ENCODE measurements around the gene C11orf68.

The C11orf68 gene

DNA sequence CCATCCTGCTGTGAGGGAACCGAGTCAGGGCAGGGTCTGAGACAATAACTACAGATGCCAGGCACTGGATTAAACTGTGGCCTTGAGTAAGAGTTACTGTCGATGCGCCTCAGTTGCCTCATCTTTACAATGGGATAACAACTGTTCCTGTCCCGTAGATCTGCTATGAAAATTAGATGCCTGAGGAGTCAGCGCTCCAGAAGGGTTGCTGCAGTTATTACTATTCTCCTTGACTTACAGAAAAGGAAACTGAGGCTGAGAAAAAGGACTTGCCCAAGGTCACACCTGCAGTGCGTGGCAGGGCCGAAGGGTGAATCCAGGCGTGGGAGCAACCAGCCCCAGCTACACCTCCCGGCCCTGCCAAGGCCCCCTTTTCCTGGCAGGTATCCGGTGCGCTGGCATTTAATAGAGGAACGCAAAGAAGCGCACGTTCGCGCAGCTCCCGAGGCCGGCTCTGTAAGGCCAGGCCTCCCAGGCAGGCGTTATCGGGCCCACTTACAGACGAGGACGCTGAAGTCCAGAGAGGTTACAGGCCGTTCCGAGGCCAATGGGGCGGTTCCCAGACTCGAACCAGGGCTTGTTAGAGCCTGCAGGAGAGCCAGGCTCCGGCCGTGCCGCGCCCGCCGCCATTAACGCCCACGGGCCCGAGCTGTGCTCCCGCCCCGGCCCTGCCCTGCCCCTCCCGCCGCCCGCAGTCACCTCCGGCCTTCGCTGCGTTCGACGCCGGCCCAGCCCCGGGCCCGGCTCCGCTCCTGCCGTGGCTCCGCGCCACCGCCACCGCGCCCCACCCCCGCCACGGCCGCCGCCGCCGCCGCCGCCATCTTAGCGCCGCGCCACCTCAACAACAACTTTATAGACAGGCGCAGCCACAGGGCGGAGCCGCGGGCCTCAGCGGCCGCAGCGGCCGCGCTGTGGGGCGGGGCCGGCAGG is at the start of gene C11orf68:
TSS of gene C11orf68 (minus strand) at position 852 of the 930 bp plus-strand sequence. CDS start at position 821, 31 bp downstream.
- H3K4me3 ChIP-seq (ENCODE audit: low read depth, low read length): peak within 1 kb of the TSS; percentile 92
- no peak for TF ChIP-seq CTCF (IDR thresholded peaks at IDR 0.05; ENCODE audit: insufficient read depth, low read depth, low read length, missing control alignments)
- peak; percentile 57 for DNase-seq (ENCODE audit: low read depth)

DNA sequence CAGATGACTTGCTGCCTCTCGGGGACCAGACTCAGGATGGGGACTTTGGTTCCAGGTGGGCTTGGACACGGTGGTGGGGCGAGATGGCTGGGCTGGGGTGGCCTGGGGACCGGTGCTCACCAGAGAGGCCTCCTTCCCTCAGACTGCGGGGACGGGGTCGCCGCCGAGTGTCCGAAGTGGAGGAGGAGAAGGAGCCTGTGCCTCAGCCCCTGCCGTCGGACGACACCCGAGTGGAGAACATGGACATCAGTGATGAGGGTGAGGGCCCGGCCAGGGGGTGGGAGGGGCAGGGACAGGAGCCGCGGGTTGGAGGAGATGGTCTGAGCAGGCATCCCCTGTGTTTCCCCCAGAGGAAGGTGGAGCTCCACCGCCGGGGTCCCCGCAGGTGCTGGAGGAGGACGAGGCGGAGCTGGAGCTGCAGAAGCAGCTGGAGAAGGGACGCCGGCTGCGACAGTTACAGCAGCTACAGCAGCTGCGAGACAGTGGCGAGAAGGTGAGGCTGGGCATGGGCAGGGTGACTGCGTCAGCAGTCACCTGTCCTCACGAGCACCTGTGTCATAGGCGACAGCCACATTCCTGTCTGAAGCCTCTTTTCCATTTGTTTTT is 48.6 kb upstream of the C11orf68 start:
- no peak for DNase-seq (ENCODE audit: low read depth)
- TF ChIP-seq CTCF (IDR thresholded peaks at IDR 0.05; ENCODE audit: insufficient read depth, low read depth, low read length, missing control alignments): no peak

DNA sequence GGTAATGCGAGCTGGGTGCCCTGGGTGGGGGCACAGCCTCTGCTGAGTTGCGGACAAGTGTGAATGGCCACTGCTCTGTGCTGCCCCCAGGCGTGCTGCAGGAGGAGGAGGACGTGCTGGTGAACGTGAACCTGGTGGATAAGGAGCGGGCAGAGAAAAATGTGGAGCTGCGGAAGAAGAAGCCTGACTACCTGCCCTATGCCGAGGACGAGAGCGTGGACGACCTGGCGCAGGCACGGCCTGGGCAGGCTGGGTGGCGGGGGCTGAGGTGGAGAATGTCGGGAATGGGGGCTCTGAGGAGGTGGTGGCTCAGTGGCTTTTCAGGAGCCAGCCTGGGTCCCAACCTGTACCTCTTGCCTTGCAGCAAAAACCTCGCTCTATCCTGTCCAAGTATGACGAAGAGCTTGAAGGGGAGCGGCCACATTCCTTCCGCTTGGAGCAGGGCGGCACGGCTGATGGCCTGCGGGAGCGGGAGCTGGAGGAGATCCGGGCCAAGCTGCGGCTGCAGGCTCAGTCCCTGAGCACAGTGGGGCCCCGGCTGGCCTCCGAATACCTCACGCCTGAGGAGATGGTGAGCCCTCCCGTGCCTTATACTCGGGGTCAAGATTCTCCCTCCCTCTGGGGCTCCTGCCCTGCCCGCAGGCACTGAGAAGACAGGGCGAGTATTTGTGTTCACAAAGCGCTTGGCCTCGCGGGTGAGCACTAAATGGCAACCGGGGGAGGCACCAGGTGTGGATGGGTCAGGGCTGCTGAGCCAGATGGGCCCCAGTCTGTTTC is 47.3 kb upstream of the C11orf68 start:
- H3K4me3 ChIP-seq (ENCODE audit: low read depth, low read length): no peak overlapping the region
- TF ChIP-seq CTCF (IDR thresholded peaks at IDR 0.05; ENCODE audit: insufficient read depth, low read depth, low read length, missing control alignments): no peak
- no peak for DNase-seq (ENCODE audit: low read depth)

More for the DNA sequence above, 48.6 kb upstream of the C11orf68 start:
- H3K4me3 ChIP-seq (ENCODE audit: low read depth, low read length): no peak overlapping the region

- H3K4me3 ChIP-seq (ENCODE audit: low read depth, low read length): no peak overlapping the region
- DNase-seq (ENCODE audit: low read depth): no peak
- TF ChIP-seq CTCF (IDR thresholded peaks at IDR 0.05; ENCODE audit: insufficient read depth, low read depth, low read length, missing control alignments): no peak
Observed at GRCh38 chr11:65964906-65965305, 46.0 kb upstream of the C11orf68 start.

DNA sequence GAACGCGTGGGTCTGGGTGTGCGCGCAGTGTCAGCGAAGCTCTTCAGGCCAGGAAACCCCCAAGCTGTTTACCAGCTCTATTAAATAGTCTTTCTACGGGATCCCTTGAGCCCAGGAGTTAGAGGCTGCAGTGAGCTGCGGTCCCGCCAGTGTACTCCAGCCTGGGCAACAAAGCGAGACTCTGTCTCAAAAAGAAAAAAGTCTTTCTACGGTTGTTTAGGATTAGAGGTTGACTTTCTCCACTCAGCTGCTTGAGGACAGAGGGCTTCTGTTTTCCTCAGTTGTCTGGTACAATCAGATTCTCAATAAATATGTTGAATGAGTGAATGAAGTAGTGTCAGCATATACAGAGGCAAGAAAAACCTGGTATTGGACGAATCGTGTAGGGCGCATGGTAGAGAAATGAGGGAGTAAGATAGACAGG is 43.3 kb upstream of the C11orf68 start:
- peak overlapping the region; percentile 63 for H3K4me3 ChIP-seq (ENCODE audit: low read depth, low read length)
- TF ChIP-seq CTCF (IDR thresholded peaks at IDR 0.05; ENCODE audit: insufficient read depth, low read depth, low read length, missing control alignments): no peak
- no peak for DNase-seq (ENCODE audit: low read depth)

GRCh38 chr11:65961267-65962140 is 42.6 kb upstream of the C11orf68 start, which contains the start of gene SART1:
Gene SART1 (plus strand): TSS chr11:65961734. CDS start chr11:65961781, 47 bp downstream.
- H3K4me3 ChIP-seq (ENCODE audit: low read depth, low read length): peak within 1 kb of the TSS; percentile 63
- peak; percentile 99 for DNase-seq (ENCODE audit: low read depth)
- TF ChIP-seq CTCF (IDR thresholded peaks at IDR 0.05; ENCODE audit: insufficient read depth, low read depth, low read length, missing control alignments): no peak
